GM12878 (cell line): Measurements from ENCODE around the gene AGAP2. TPM values are rescaled to one million over a fixed set of nuclear protein-coding genes. Genes with fewer than 3 reads are reported as not detected.

Experiments used
- ATAC-seq: fragments of 200-7000 bp; cut with Tn5 transposase; 3 replicates; pipeline ENCODE4 v1.9.1; 2020; ENCODE audit warnings: mild to moderate bottlenecking, moderate library complexity
- BruUV-seq: library from RNA; stranded (reverse); fragments of 400-500 nt; replicated peaks from 2 replicates; lab custom pipeline; 2021; lab: Mats Ljungman, UMichigan
- CTCF ChIA-PET: fragments of 300-600 bp; sonication (Branson Sonifier 250); formaldehyde crosslinking; extraction: SDS; loops from one replicate; lab custom pipeline; 2021; ENCODE audit warnings: inconsistent platforms; lab: Yijun Ruan, JAX
- POLR2A ChIA-PET: fragments of 350-600 bp; formaldehyde crosslinking; extraction: SDS; loops from one replicate; lab custom pipeline; 2021; ENCODE audit warnings: inconsistent platforms; lab: Charles Lee
- RAD21 ChIA-PET: fragments of 300-600 bp; sonication (Branson Sonifier 250); formaldehyde crosslinking; loops from one replicate; lab custom pipeline; 2023; ENCODE audit warnings: antibody characterized with exemption; ENCODE audit not compliant: unreplicated experiment; lab: Charles Lee
- SMC1A ChIA-PET: fragments of 300-600 bp; sonication (Branson Sonifier 250); formaldehyde crosslinking; loops from one replicate; lab custom pipeline; 2023; ENCODE audit not compliant: unreplicated experiment, uncharacterized antibody; lab: Charles Lee
- DNase-seq: peaks from one replicate; pipeline ENCODE4 v3.0.0-alpha.2; 2011; ENCODE audit warnings: low read depth, low spot score
- FAIRE-seq: peaks from 3 replicates; lab custom pipeline; 2011; peaks lifted over from hg19 to GRCh38; lab: Jason Lieb, UNC
- H2AFZ ChIP-seq: 2 replicates; pipeline ENCODE4 v1.6.0; 2011; ENCODE audit warnings: low read depth, low read length, control low read depth; ENCODE audit not compliant: control insufficient read depth
- H3K27ac ChIP-seq: 2 replicates; pipeline ENCODE4 v1.5.1; 2011; ENCODE audit warnings: control low read depth; ENCODE audit not compliant: control insufficient read depth, insufficient read depth
- H3K27me3 ChIP-seq, 2 experiments: replicated peaks in 1 of 2; 2 replicates each; pipeline versions ENCODE4 v1.6.0 to v1.6.1; 2011; ENCODE audit warnings: low read length in 1 of 2; ENCODE audit not compliant: control insufficient read depth in 2 of 2, insufficient read depth in 2 of 2
- H3K36me3 ChIP-seq, 2 experiments: 2 replicates each; pipeline ENCODE4 v1.5.1; 2011; ENCODE audit warnings: low read length in 1 of 2; ENCODE audit not compliant: control insufficient read depth in 2 of 2, insufficient read depth in 2 of 2
- H3K4me1 ChIP-seq: 2 replicates; pipeline ENCODE4 v1.6.1; 2011; ENCODE audit warnings: mild to moderate bottlenecking, low read length, moderate library complexity, mixed read lengths; ENCODE audit not compliant: control insufficient read depth, insufficient read depth
- H3K4me2 ChIP-seq: 2 replicates; pipeline ENCODE4 v1.6.0; 2011; ENCODE audit warnings: control low read depth; ENCODE audit not compliant: control insufficient read depth, insufficient read depth
- H3K4me3 ChIP-seq: fragments of 200-600 bp; sonication (generic); 2 replicates; pipeline ENCODE4 v1.5.1; 2016
- H3K79me2 ChIP-seq: 2 replicates; pipeline ENCODE4 v1.6.0; 2011; ENCODE audit warnings: low read length; ENCODE audit not compliant: control insufficient read depth, insufficient read depth
- H3K9ac ChIP-seq: 2 replicates; pipeline ENCODE4 v1.8.0; 2011; ENCODE audit warnings: low read length, control low read depth, mixed read lengths; ENCODE audit not compliant: control insufficient read depth, insufficient read depth
- H3K9me3 ChIP-seq: replicated peaks from 3 replicates; pipeline ENCODE4 v1.5.1; 2011; ENCODE audit warnings: mild to moderate bottlenecking, low read length; ENCODE audit not compliant: control insufficient read depth, insufficient read depth
- H4K20me1 ChIP-seq: 2 replicates; pipeline ENCODE4 v1.6.0; 2011; ENCODE audit not compliant: control insufficient read depth, insufficient read depth
- BCL3 ChIP-seq: IDR thresholded peaks from 2 replicates; pipeline ENCODE4 v1.6.1; 2011; ENCODE audit warnings: borderline replicate concordance, low read depth, mild to moderate bottlenecking, moderate library complexity, low read length; ENCODE audit not compliant: insufficient read depth, poor library complexity, severe bottlenecking
- CUX1 ChIP-seq: IDR thresholded peaks from 2 replicates; pipeline ENCODE4 v1.6.1; 2012; ENCODE audit warnings: improper control_type of control experiment, low read depth, low read length; ENCODE audit not compliant: insufficient replicate concordance
- NFYB ChIP-seq: IDR thresholded peaks from 2 replicates; pipeline ENCODE4 v1.6.1; 2011; ENCODE audit warnings: low read depth, mild to moderate bottlenecking, low read length, improper control_type of control experiment, moderate library complexity; ENCODE audit not compliant: insufficient read depth
- WGBS: methylation state at CpG from one replicate; pipeline ENCODE4 v1.1.6; 2016; ENCODE audit warnings: low lambda C conversion rate; ENCODE audit not compliant: insufficient replicate concordance, insufficient coverage; ENCODE audit errors: missing lambda C conversion rate; 5-methylcytosine and 5-hydroxymethylcytosine counted together
- in situ Hi-C: fragments of 300-500 bp; cut with MboI; formaldehyde crosslinking; loops from 9 replicates; pipeline ENCODE4 v1.14.3; 2018; ENCODE audit warnings: mixed read lengths
- intact Hi-C: fragments of 100-400 bp; cut with micrococcal nuclease; formaldehyde crosslinking; loops from one replicate; pipeline ENCODE4 v1.14.2; 2022; ENCODE audit not compliant: unreplicated experiment
- polyA plus RNA-seq, 11 experiments: library from polyadenylated mRNA; depleted of rRNA in 4 of 11; unstranded in 6 of 11; stranded (reverse) in 5 of 11; fragments of >200 nt; fragmentation: Nextera tagmentation in 4 of 11; fragmentation: Illumina TruSeq in 1 of 11; extraction: Ambion mirVana in 4 of 11; extraction: Trizol in 1 of 11; gene quantifications; 1 replicate in 1 of 11; 2 replicates in 10 of 11; pipeline versions ENCODE4 v1.2.1 to v1.2.3, GENCODE V29; 2011 to 2016; ENCODE audit warnings: inconsistent platforms in 2 of 11, missing spikeins in 2 of 11, low read depth in 1 of 11
- total RNA-seq, 4 experiments: library from RNA; depleted of rRNA in 3 of 4; stranded (reverse); fragments of >200 nt in 3 of 4; fragmentation: Illumina TruSeq in 1 of 4; extraction: Trizol in 1 of 4; gene quantifications; 2 replicates each; pipeline versions ENCODE4 v1.2.1 to v1.2.3, GENCODE V29; 2013 to 2021

The AGAP2 gene
- total and polyA plus RNA-seq, 10 of the 15 experiments (the other 5 are each of a cell fraction or from before 2014, with no cell fraction given), result 0.29 to 19.8 (median 11.0) TPM

- BruUV-seq, result no TSS peak
- H3K36me3 ChIP-seq, result peaks cover 14 to 20% of the 10 kb centered on the region in 2 experiments
- 98% methylated on average over 20 of the region's 20 CpGs for WGBS
- no peaks in the 10 kb centered on the region for H3K4me1 ChIP-seq
- no peak for DNase-seq
- H3K79me2 ChIP-seq, result no peaks in the 10 kb centered on the region
- no peak overlapping the region for H3K9ac ChIP-seq
- no peak for FAIRE-seq
- POLR2A ChIA-PET, result no interaction called here
- no peak overlapping the region for H3K4me3 ChIP-seq
- RAD21 ChIA-PET, result no interaction called here
- H3K27me3 ChIP-seq, result no peaks in the 10 kb centered on the region
- no peak overlapping the region for H3K27ac ChIP-seq
- CTCF ChIA-PET, result interaction anchor here (0.7 to 1.1 kb wide), 2 partner anchors 10 to 58 kb away, joined by 3 read pairs; no protein-coding TSS in a partner anchor
- no peak for ATAC-seq
- no peak overlapping the region for H2AFZ ChIP-seq
- no peaks in the 10 kb centered on the region for H3K9me3 ChIP-seq
- in situ Hi-C loops (no loop called here), intact Hi-C loops (no loop called here)
- no peak overlapping the region for H3K4me2 ChIP-seq
- SMC1A ChIA-PET, result interaction anchor here (0.6 kb wide), 1 partner anchor 216 kb away, joined by 3 read pairs; no protein-coding TSS in a partner anchor
- no peaks in the 10 kb centered on the region for H4K20me1 ChIP-seq
- TF ChIP-seq CUX1 (no peak), BCL3 (no peak), NFYB (no peak)
These were observed 18.6 kb downstream of the AGAP2 start for GRCh38 chr12:57719777-57720605.
